AG10803 (cell line): ENCODE results near the gene TREH.

Source experiments
- DNase-seq: peaks from one replicate; pipeline ENCODE4 v3.0.0; 2010; ENCODE audit warnings: low read depth
- H3K4me3 ChIP-seq: 2 replicates; pipeline ENCODE4 v1.5.1; 2011; ENCODE audit warnings: mild to moderate bottlenecking, low read length, control low read depth
- CTCF ChIP-seq: conservative IDR thresholded peaks from 2 replicates; pipeline ENCODE4 v1.5.1; 2011; ENCODE audit warnings: mild to moderate bottlenecking, low read length, control low read depth, inconsistent platforms

TREH gene

DNA sequence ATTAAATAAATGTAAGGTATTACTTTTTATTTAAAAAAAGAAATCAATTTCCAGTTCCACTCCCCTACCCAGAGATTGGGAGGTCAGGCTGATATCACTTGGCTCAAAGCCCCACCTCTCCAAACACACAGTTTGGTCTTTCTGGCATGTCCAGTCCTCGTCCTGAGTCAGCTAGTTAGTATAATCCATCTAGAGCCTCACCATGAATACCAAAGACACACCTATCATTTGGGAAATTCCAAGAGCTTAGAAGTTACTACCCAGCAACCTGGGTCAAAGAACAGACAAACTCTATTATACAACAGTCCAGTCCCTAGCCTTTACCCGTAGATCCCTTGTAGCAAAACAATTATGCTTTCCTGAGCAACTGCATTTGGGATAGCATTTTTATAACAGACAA lies 9.4 kb downstream of the TREH start:
- DNase-seq, result no peak
- no peak for TF ChIP-seq CTCF
- H3K4me3 ChIP-seq, result no peak overlapping the region

- DNase-seq, result no peak
- TF ChIP-seq CTCF, result no peak
- H3K4me3 ChIP-seq, result no peak overlapping the region
Observed at GRCh38 chr11:118666371-118666770, 13.1 kb downstream of the TREH start.

DNA sequence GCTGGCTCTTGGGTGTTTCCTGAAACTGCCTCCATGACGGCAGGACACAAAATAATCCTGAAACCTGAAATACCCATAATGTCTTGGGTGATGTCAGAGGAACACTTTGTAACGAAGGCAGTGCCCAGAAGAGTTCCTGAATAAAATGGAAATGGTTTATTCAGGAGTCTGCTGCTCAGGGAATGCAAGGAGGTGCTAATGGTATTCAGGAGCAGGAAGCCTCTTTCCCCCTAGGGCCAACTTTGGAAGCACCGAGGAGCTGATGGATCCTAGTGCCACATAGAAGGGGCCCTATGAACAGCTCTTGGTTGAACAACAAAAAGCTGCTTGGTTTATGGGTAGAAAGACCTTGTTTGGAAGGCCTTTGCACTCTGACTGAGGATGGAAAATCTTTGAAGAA lies 15.5 kb downstream of the TREH start:
- no peak for DNase-seq
- no peak for TF ChIP-seq CTCF
- no peak overlapping the region for H3K4me3 ChIP-seq

DNA sequence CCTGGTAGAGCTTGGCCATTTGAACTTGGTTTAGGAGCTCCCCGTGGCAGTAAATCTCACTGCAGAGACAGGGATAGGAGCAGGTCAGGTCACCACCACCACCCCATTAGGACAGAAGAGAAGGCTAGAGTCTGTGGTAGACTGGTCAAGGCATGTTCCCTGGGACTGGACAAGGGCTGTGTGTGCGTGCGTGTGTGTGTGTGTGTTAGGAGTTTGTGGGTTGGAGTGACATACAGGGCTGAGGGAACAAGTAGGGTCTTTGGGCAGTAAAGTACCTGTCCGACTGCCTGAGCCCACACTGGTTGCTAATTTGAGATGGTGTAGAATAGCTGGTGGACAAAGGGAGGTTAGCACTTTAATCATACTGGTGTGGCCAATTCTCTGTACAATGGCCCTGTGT lies 16.1 kb downstream of the TREH start:
- no peak for DNase-seq
- no peak overlapping the region for H3K4me3 ChIP-seq
- TF ChIP-seq CTCF, result no peak

DNA sequence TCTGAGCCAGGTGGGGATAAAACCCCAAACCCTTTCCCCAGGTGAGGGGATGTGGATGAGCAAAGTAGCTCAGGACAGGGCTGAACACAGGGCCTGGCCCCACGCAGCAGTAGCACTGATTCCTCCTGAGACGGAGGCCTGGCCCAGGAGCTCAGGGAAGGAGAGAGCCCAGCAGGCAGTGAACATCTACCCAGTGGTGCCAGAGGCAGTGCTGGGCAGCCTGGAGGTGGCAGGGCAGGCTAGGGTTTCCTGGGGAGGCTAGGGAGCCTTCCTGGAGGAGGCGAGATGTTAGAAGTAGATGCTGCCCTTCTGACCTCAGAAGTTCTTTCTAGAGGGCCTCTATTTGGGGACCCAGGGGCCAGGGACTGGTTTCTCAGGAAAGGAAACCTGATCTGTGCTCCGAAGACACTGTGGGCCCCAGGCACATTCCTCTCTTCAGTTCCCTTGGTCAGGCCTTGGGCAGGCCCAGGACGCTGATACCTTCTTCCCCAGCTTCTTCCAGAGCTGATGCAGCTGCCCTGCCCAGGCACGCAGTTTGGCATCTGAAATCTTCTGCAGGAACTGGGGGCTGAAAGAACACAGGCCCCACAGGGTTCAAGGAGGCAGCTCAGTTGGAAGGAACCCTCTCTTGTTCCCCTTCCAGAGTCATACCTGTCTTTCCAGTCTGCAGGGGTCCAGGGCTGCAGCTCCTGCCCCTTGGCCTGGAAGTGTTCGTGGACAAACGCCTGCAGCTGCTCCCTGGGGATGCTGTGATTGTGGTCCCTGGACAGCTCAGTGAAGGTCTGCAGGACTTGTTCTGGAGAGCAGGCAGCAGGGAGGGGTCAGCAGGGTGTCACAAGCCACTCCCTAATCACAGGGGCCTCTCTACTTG lies 16.8 kb downstream of the TREH start:
- no peak overlapping the region for H3K4me3 ChIP-seq
- no peak for TF ChIP-seq CTCF
- no peak for DNase-seq

GRCh38 chr11:118661425-118662301 lies 17.8 kb downstream of the TREH start:
- DNase-seq, result no peak
- no peak overlapping the region for H3K4me3 ChIP-seq
- TF ChIP-seq CTCF, result no peak
